HL-60 (cell line): ENCODE measurements around the gene CCDC102A.

Source experiments
- DNase-seq, 2 experiments: peaks; one replicate each; pipeline ENCODE4 v3.0.0-alpha.2; 2010 to 2020; ENCODE audit warnings: low read depth in 1 of 2, low spot score in 1 of 2
- H3K27ac ChIP-seq: fragments of 250-450 bp; sonication (Bioruptor Pico); replicated peaks from 2 replicates; pipeline ENCODE4 v1.5.1; 2020; ENCODE audit warnings: mild to moderate bottlenecking, moderate library complexity
- H3K27me3 ChIP-seq: fragments of 250-450 bp; sonication (Bioruptor Pico); 2 replicates; pipeline ENCODE4 v1.5.1; 2021; ENCODE audit warnings: mild to moderate bottlenecking, moderate library complexity; ENCODE audit not compliant: insufficient read depth, poor library complexity, severe bottlenecking
- H3K4me3 ChIP-seq: replicated peaks from 2 replicates; pipeline ENCODE4 v1.5.1; 2011; ENCODE audit warnings: mild to moderate bottlenecking, control low read depth, low read length; ENCODE audit not compliant: insufficient read depth
- GABPA ChIP-seq: IDR thresholded peaks from 2 replicates; pipeline ENCODE4 v1.6.1; 2012; ENCODE audit warnings: low read depth
- POLR2AphosphoS5 ChIP-seq: IDR thresholded peaks from 2 replicates; pipeline ENCODE4 v1.6.1; 2012; ENCODE audit warnings: low read depth
- SPI1 ChIP-seq: IDR thresholded peaks from 2 replicates; pipeline ENCODE4 v1.6.1; 2012; ENCODE audit warnings: low read depth, mild to moderate bottlenecking, borderline replicate concordance
- TF ChIP-seq, protein P1 (sequence below): IDR thresholded peaks from 2 replicates; pipeline ENCODE4 v1.6.1; 2012; ENCODE audit warnings: low read depth; ENCODE audit not compliant: insufficient replicate concordance
- TF ChIP-seq, protein P2 (sequence below): IDR thresholded peaks from one replicate; pipeline ENCODE4 v1.5.1; 2011; ENCODE audit warnings: low read length, control low read depth, inconsistent platforms; ENCODE audit not compliant: insufficient read depth

Gene CCDC102A

DNA sequence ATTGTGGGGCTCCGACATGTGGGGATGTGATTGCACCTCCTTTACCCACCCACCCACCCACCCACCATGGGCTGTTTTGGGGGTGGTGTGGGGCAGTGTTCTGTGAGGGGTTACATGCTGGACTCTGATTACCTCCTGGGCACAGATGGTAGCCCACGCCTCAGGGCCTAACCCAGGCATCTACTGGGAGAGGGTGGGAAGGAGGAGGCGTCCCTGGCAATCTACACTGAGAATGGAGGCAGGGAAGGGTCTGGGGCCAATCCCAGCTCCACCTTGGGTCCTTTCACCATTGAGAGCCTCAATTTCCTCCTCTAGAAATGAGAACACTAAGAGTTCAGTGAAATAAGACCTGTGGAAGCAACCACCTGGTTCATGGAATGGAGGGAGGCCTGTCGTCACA is 38.3 kb downstream of the CCDC102A start:
- H3K27ac ChIP-seq, result no peak overlapping the region
- TF ChIP-seq, protein P1, sequence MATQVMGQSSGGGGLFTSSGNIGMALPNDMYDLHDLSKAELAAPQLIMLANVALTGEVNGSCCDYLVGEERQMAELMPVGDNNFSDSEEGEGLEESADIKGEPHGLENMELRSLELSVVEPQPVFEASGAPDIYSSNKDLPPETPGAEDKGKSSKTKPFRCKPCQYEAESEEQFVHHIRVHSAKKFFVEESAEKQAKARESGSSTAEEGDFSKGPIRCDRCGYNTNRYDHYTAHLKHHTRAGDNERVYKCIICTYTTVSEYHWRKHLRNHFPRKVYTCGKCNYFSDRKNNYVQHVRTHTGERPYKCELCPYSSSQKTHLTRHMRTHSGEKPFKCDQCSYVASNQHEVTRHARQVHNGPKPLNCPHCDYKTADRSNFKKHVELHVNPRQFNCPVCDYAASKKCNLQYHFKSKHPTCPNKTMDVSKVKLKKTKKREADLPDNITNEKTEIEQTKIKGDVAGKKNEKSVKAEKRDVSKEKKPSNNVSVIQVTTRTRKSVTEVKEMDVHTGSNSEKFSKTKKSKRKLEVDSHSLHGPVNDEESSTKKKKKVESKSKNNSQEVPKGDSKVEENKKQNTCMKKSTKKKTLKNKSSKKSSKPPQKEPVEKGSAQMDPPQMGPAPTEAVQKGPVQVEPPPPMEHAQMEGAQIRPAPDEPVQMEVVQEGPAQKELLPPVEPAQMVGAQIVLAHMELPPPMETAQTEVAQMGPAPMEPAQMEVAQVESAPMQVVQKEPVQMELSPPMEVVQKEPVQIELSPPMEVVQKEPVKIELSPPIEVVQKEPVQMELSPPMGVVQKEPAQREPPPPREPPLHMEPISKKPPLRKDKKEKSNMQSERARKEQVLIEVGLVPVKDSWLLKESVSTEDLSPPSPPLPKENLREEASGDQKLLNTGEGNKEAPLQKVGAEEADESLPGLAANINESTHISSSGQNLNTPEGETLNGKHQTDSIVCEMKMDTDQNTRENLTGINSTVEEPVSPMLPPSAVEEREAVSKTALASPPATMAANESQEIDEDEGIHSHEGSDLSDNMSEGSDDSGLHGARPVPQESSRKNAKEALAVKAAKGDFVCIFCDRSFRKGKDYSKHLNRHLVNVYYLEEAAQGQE, result no peak
- no peak for TF ChIP-seq GABPA
- TF ChIP-seq, protein P2, sequence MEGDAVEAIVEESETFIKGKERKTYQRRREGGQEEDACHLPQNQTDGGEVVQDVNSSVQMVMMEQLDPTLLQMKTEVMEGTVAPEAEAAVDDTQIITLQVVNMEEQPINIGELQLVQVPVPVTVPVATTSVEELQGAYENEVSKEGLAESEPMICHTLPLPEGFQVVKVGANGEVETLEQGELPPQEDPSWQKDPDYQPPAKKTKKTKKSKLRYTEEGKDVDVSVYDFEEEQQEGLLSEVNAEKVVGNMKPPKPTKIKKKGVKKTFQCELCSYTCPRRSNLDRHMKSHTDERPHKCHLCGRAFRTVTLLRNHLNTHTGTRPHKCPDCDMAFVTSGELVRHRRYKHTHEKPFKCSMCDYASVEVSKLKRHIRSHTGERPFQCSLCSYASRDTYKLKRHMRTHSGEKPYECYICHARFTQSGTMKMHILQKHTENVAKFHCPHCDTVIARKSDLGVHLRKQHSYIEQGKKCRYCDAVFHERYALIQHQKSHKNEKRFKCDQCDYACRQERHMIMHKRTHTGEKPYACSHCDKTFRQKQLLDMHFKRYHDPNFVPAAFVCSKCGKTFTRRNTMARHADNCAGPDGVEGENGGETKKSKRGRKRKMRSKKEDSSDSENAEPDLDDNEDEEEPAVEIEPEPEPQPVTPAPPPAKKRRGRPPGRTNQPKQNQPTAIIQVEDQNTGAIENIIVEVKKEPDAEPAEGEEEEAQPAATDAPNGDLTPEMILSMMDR, result no peak
- no peak for TF ChIP-seq POLR2AphosphoS5
- no peak for TF ChIP-seq SPI1

DNA sequence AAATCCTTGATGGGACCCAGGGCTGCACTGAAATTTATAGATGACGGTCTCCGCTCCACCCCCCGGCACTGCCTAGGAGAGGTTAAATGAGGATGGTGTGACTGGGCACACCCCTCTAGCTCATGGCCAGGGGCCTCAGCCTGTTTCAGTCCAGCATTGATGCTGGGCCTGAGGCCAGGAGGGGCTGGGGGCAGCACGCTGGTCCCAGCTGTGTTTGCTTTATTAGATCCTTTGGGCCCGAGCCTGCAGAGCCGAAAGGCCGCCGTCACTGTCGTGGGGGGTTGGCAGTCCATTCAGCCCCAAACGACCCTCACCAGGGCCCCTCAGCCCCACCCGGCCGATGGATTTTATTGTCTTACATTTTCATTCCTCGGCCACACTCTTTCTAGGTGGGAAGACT is 39.2 kb downstream of the CCDC102A start:
- H3K27ac ChIP-seq, result no peak overlapping the region
- no peaks in the 10 kb centered on the region for H3K27me3 ChIP-seq
- no peak overlapping the region for H3K4me3 ChIP-seq
- TF ChIP-seq, protein P1, result no peak
- TF ChIP-seq POLR2AphosphoS5, result no peak
- TF ChIP-seq, protein P2, result no peak
- no peak for TF ChIP-seq SPI1
- TF ChIP-seq GABPA, result no peak
- no peak for DNase-seq

More for the DNA sequence above, 38.3 kb downstream of the CCDC102A start:
- H3K4me3 ChIP-seq, result no peak overlapping the region
- H3K27me3 ChIP-seq, result no peaks in the 10 kb centered on the region
- no peak for DNase-seq

DNA sequence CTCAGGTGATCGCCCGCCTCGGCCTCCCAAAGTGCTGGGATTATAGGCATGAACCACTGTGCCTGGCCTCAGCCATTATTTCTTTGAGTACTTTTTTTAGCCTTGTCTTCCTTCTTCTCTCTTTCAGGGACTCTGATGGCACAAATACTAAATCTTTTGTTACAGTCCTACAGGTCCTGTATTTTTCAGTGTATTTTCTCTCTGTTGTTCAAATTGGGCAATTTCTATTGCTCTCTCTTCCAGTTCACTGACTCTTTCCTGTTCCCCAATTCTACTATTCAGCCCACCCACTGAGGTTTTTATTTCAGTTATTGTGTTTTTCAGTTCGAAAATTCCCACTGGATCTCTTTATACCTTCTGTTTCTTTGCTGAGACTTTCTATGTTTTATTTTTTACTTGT is 42.6 kb downstream of the CCDC102A start:
- Histone ChIP-seq H3K4me3 (no peak overlapping the region), H3K27me3 (no peaks in the 10 kb centered on the region), H3K27ac (no peak overlapping the region)
- TF ChIP-seq SPI1 (no peak), GABPA (no peak), POLR2AphosphoS5 (no peak)
- TF ChIP-seq, protein P1, result no peak
- TF ChIP-seq, protein P2, result no peak
- DNase-seq, result no peak
